Stimulated activated CD4-positive, alpha-beta T cell treated with anti-CD3 and anti-CD28 coated beads, Interleukin-1b, Interleukin-23, amount 100 ng/mL, for 24 hours (primary cell): Measurements from ENCODE around the gene PPHLN1.
"Not testable (repeated sequence)": the region's sequence is repeated elsewhere in the genome, so short reads cannot be mapped to it uniquely, and the experiment has no call there.

Experiments
- DNase-seq, 4 experiments: peaks; one replicate each; pipeline ENCODE4 v3.0.0-alpha.2; 2020; ENCODE audit warnings: low read depth in 4 of 4, low spot score in 1 of 4

Gene PPHLN1

DNA sequence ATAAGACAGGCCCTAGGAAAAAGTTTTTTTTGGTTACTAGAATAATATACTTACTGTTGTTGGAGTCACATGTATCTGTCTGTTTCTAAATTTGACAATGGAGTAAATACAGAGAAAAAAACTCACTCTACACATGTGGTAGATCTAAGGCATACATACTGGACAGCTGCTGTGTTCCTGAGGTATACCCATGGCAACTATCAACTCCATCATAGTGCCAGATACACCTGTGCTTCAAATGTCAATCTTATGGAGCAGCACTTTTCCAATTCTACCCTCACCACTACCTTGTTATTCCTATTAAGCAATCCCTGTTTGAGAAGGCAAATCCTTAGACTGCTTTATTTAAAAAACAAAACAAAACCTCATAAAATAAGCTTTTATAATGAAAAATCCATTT is 3.4 kb upstream of the PPHLN1 start:
- DNase-seq, result no peak

DNA sequence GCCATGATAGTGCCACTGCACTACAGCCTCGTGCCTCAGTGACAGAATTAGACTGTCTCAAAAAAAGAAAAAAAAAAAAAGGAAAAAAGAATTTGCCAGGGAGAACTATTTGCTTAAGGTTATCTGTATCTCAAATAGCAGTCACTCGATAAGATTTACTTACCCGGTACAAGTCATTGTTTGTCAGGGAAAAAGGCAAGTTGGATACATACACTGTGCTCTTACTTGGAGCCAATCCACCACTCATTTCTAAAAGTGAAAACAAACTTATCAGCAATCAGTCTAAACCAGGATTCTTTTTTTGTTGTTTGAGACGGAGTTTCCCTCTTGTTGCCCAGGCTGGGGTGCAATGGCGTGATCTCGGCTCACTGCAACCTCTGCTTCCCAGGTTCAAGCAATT is 2.1 kb upstream of the PPHLN1 start:
- no peak for DNase-seq

DNA sequence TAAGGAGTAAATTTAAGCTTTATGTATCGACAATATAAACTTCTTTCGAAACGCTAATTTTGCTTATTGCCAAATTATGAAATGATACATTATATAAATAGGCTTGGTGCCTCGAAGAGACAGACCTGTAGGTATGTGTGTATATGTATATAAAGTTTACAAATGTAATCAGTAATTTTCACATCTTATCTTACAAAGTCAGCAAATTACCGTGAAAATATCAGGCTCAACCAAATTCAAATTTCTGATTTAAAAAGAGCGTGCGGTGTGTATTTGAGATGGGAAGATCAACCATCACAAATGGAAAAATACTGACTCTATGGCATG is 678 bp upstream of the PPHLN1 start:
- no peak for DNase-seq

DNA sequence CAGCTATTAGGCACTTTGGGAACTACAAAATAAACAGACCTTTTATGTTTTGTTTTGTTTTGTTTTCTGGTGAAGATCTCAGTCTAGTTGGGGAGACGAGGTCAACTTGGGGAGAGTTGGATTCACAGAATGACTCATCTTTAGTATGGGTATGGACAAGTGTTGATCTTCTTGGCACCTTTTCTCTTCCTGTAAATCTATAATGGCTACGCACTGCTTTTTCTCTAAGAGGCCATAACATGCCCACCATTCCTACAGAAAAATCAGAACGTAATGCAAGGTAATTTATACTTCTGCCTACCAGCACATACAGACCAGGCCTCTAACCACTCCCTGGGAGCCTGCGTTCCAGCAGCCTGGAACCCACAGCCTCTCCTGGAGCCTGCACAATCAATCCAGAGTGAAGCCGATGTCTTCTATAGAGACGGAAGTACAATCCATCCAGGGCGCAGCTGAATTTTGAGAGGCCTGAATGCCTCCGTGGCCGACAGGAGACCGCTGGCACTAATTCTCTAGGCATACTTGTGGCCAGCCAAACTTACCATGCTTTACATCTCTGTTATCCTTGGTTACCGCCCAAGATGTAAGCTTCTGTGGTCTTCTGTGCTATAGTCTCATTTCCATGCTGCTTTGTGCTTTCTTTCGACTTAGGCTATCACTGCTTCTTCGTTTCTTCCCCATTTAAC is 717 bp downstream of the PPHLN1 start:
- no peak for DNase-seq

DNA sequence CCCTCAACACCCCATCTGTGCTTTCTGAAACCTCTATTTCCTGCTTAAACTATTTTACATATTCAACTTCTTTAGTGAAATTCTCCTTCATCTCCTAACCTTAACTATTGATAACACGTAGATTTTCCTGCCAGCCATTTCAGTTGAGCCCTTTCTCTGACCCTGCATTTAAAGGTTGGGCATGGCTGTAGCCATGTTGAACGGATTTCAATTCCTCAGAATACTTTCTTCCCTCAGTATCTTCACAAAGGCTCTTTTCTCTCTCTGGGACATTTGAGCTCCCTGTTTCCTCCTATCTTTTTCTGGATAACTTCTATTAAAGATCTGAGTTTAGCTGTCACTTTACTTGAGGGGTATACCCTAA is 1.2 kb downstream of the PPHLN1 start:
- DNase-seq, result no peak

GRCh38 chr12:42330097-42330496 is 4.1 kb downstream of the PPHLN1 start:
- not testable (repeated sequence) for DNase-seq

DNA sequence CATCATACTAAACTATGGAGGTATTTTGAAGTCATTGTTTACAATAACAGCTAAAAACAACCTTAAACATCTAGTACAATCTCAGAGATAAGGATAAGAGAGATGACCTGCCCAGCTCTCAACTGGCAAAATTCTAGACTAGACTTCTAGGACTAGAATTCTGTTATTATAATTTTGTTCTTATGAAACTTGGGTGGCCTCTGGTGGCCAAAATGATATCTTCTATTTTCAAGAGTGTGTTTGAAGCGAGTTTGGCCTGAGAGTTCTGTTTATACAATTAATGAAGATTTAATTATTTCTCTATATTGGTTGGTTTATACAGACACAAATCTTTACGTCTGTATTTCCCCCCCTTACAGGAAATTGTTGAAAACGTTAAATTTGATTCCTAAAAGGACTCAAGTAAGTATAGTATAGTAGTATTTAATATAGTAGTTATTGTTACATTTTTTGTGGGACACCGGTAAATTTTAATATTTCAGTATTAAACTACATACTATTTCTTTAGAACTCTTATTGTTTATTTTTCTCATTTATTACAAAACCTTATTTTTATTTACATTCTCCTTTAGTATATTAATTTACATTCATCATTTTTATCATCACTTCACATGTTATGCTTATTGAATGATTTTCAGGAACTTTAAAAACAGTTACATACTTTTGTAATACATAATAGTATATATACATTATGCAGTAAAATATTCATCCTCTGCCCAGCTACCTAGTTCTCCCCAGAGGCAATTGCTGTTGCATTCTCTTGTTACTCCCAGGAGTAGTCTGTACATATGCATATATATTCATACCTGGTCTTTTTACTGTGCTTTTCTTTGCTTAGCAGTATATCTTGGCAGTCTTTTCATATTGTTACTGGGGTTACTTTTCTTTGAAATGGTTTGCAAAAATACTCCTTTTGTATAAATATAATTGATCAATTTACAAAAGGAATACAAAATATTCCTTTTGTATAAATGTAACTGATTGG is 6.6 kb downstream of the PPHLN1 start:
- DNase-seq, result no peak

DNA sequence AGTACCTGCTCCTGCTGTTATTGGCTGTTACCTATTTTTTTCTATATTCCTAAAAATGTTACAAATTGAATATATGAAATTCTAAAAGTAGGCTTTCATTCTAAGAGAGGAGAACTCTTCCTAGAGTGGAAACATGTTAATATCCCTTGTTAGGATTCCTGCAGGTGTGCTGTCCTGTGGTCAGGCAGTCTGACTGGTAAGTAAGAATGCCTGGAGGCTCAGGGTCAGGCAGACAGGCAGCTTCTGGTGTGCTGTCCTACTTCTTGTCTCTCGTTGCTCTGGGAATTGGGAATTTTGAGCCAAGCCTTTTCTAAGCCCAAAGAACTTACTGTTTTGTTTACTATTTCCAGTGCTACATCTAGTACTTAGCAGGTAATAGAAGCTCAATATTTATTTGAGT is 10.3 kb downstream of the PPHLN1 start:
- DNase-seq, result no peak

DNA sequence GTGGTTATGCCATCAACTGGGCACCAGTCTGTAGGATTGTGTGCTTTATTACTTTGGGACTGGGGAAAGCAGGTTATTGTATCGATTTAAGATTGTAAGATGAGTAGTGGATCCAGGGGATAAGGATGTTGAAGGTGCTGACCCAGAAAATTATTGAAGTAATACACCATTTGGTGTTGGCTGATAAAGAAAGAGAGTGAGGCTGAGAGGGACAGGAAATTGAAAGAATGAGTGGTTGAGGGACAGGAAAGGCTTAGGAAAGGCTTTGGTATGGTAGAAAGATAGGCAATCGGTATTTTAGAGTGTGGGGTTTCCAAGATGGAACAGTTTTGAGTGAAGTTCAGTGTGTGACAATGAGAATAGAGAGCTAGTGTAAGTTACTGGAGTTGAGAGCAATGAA is 12.3 kb downstream of the PPHLN1 start:
- DNase-seq, result no peak

GRCh38 chr12:42342028-42342427 is 16.1 kb downstream of the PPHLN1 start:
- DNase-seq, result no peak

- no peak for DNase-seq
Observed at GRCh38 chr12:42343721-42344120, 17.8 kb downstream of the PPHLN1 start.

DNA sequence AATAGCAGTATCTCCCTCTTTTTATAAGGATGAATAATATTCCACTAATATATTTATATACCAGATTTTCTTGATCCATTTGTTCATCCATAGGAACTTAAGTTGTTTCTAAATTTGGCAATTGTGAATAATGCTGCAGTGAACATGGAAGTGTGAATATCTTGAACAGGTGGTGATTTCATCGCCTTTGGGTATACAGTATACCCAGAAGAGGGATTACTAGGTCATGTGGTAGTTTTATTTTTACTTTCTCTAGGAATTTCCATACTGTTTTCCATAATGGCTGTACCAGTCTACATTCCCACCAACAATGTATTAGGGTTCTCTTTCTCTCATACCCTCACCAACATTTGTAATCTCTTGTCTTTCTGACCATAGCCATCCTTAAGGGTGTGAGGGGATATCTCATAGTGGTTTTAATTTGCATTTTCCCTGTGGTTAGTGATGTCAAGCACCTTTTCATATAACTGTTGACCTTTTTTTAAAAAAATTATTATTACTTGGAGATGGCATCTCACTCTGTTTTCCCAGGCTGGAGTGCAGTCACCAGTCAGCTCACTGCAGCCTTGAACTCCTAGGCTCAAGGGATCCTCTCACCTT is 20.5 kb downstream of the PPHLN1 start:
- no peak for DNase-seq

DNA sequence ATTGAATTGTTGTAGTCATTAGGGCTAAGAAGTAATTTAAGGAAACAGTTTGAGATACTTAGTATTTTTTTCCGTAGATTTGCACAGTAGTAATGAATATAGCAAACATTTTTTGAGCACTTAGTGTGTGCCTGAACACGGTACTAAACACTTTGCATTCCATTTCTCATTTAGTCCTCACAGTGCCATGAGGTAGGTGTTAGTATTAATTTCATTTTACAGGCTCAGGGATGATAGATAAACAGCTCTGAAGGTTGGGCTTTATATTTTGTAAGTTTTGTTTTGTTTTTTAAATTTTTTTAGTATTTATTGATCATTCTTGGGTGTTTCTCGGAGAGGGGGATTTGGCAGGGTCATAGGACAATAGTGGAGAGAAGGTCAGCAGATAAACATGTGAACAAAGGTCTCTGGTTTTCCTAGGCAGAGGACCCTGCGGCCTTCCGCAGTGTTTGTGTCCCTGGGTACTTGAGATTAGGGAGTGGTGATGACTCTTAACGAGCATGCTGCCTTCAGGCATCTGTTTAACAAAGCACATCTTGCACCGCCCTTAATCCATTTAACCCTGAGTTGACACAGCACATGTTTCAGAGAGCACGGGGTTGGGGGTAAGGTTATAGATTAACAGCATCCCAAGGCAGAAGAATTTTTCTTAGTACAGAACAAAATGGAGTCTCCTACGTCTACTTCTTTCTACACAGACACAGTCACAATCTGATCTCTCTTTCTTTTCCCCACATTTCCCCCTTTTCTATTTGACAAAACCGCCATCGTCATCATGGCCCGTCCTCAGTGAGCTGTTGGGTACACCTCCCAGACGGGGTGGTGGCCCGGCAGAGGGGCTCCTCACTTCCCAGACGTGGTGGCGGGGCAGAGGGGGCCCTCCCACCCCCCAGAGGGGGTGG is 23.4 kb downstream of the PPHLN1 start:
- not testable (repeated sequence) for DNase-seq

DNA sequence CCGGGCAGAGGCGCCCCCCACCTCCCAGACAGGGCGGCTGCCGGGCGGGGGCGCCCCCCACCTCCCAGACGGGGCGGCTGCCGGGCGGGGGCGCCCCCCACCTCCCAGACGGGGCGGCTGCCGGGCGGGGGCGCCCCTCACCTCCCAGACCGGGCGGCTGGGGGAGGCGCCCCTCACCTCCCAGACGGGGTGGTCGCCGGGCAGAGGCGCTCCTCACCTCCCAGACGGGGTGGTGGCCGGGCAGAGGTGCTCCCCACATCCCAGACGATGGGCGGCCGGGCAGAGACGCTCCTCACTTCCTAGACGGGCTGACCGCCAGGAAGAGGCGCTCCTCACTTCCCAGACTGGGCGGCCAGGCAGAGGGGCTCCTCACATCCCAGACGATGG is 24.0 kb downstream of the PPHLN1 start:
- DNase-seq, result not testable (repeated sequence)

DNA sequence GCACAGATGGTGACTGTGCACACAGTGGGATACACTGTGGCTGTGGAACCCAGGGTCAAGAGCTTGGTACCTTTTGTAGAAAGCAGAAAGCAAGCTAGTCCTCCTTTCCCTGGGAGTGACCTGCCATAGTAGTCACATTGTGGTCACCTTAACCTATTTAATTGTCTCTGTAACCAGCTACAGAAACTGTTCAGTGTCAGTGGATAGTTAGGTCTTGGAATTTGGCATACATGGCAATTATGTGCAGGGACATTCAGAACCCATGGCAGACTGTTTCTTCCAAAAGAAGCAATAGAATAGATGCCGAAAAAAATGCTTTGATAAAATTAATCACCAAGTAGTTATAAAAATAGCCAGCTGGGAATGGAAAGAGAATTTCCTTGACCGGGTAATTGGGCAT is 30.4 kb downstream of the PPHLN1 start:
- DNase-seq, result no peak

GRCh38 chr12:42360747-42361403 is 34.9 kb downstream of the PPHLN1 start:
- no peak for DNase-seq

- DNase-seq, result no peak
Observed at GRCh38 chr12:42361909-42362646, 36.1 kb downstream of the PPHLN1 start.

GRCh38 chr12:42362647-42363260 is 36.8 kb downstream of the PPHLN1 start:
- no peak for DNase-seq

GRCh38 chr12:42364692-42365091 is 38.7 kb downstream of the PPHLN1 start:
- DNase-seq, result no peak

- DNase-seq, result no peak
Observed at GRCh38 chr12:42365486-42365885, 39.5 kb downstream of the PPHLN1 start.
